Kidney epithelial cell (primary cell): Measurements from ENCODE around the gene PAK2. TPM values are rescaled to one million over a fixed set of nuclear protein-coding genes. Genes with fewer than 3 reads are reported as not detected.

ENCODE experiments used
- DNase-seq: peaks from one replicate; pipeline ENCODE4 v3.0.0-alpha.2; 2010; ENCODE audit warnings: low read depth
- H3K27me3 ChIP-seq: 2 replicates; pipeline ENCODE4 v1.6.0; 2011; ENCODE audit warnings: low read length; ENCODE audit not compliant: control insufficient read depth, insufficient read depth
- H3K36me3 ChIP-seq: 2 replicates; pipeline ENCODE4 v1.5.1; 2011; ENCODE audit warnings: low read length; ENCODE audit not compliant: control insufficient read depth, insufficient read depth
- H3K4me3 ChIP-seq: 2 replicates; pipeline ENCODE4 v1.5.1; 2011; ENCODE audit warnings: low read depth, mild to moderate bottlenecking, control low read depth, low read length
- total RNA-seq: library from RNA; depleted of rRNA; stranded (reverse); fragments of >200 nt; gene quantifications from 2 replicates; pipeline ENCODE4 v1.2.3, GENCODE V29; 2015
- TF ChIP-seq, protein P1 (sequence below): IDR thresholded peaks from 2 replicates; pipeline ENCODE4 v1.5.1; 2011; ENCODE audit warnings: mild to moderate bottlenecking, moderate library complexity, low read length, control low read depth, inconsistent platforms; ENCODE audit not compliant: insufficient read depth, poor library complexity, severe bottlenecking

Gene PAK2
- total RNA-seq, 1 donor from 2014 or later, result 50.6 TPM

GRCh38 chr3:196774191-196774820 lies 34.6 kb downstream of the PAK2 start:
- H3K36me3 ChIP-seq, result no peaks in the 10 kb centered on the region
- no peak overlapping the region for H3K4me3 ChIP-seq
- TF ChIP-seq, protein P1, sequence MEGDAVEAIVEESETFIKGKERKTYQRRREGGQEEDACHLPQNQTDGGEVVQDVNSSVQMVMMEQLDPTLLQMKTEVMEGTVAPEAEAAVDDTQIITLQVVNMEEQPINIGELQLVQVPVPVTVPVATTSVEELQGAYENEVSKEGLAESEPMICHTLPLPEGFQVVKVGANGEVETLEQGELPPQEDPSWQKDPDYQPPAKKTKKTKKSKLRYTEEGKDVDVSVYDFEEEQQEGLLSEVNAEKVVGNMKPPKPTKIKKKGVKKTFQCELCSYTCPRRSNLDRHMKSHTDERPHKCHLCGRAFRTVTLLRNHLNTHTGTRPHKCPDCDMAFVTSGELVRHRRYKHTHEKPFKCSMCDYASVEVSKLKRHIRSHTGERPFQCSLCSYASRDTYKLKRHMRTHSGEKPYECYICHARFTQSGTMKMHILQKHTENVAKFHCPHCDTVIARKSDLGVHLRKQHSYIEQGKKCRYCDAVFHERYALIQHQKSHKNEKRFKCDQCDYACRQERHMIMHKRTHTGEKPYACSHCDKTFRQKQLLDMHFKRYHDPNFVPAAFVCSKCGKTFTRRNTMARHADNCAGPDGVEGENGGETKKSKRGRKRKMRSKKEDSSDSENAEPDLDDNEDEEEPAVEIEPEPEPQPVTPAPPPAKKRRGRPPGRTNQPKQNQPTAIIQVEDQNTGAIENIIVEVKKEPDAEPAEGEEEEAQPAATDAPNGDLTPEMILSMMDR, result no peak
- no peaks in the 10 kb centered on the region for H3K27me3 ChIP-seq
- no peak for DNase-seq

DNA sequence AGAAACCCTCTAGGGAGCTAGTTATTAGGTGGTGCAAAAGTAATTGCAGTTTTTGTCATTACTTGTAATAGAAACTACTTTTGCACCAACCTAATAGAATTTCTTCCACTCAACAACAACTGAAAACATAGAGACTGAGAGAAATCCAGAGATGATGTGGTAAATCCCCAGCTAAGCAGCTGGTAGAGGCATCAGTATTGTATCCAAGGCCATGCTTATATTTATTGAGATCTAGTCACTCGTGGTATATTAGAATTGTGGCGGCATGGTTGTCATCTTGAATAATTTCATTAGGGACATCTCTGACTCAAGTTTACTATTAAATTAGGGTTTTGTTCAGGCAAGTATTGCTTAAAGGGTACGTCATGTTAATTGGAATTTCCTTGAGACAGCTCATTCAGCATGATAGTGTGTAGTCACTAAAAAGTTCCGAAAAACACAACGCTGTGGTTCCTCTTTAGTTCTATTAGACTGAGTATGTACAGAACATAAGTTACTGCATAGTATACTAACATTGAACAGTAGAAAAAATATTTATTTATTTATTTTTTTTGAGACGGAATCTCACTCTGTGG lies 35.3 kb downstream of the PAK2 start:
- no peaks in the 10 kb centered on the region for H3K27me3 ChIP-seq
- H3K4me3 ChIP-seq, result no peak overlapping the region
- DNase-seq, result no peak
- TF ChIP-seq, protein P1, result no peak
- no peaks in the 10 kb centered on the region for H3K36me3 ChIP-seq

DNA sequence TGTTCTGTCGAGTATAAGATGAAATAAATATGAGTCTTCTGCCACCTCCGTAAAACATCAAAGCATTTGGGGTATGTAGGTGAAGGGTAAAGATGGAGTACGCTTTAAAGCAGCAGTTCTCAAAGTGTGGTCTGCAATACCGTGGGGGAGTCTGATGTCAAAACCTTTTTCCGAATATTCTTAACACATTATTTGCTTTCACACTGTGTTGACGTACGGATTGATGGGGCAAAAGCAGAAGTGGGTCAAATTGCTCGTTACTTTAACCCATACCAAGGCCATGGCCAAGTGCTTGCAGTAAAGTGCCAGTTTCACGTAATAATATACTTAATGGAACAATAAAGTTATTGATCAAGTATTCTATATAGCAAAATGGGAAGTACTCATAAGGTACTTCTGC lies 36.3 kb downstream of the PAK2 start:
- H3K4me3 ChIP-seq, result no peak overlapping the region
- TF ChIP-seq, protein P1, result no peak
- no peaks in the 10 kb centered on the region for H3K27me3 ChIP-seq
- DNase-seq, result no peak
- no peaks in the 10 kb centered on the region for H3K36me3 ChIP-seq

DNA sequence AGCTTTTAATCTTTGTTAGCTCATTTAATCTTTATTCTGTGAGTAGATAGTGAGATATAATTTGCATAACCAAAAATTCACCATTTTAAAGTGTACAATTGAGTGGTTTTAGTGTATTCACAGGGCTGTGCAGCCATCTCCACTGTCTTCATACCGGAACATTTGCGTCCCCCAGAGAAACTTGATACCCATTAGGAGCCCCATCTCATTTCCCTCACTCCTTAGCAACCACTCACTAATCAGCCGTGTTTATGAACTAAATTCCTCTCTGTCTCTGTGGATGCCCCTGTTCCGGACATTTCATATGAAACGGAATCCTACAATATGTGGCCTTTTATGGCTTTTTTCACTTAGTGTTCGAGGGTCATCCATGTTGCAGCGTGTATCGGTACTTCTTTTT lies 38.2 kb downstream of the PAK2 start:
- no peak for DNase-seq
- TF ChIP-seq, protein P1, result no peak
- Histone ChIP-seq H3K36me3 (no peaks in the 10 kb centered on the region), H3K4me3 (no peak overlapping the region), H3K27me3 (no peaks in the 10 kb centered on the region)

GRCh38 chr3:196778755-196779154 lies 39.1 kb downstream of the PAK2 start:
- Histone ChIP-seq H3K27me3 (no peaks in the 10 kb centered on the region), H3K4me3 (no peak overlapping the region), H3K36me3 (no peaks in the 10 kb centered on the region)
- TF ChIP-seq, protein P1, result no peak
- peak; percentile 62 for DNase-seq

DNA sequence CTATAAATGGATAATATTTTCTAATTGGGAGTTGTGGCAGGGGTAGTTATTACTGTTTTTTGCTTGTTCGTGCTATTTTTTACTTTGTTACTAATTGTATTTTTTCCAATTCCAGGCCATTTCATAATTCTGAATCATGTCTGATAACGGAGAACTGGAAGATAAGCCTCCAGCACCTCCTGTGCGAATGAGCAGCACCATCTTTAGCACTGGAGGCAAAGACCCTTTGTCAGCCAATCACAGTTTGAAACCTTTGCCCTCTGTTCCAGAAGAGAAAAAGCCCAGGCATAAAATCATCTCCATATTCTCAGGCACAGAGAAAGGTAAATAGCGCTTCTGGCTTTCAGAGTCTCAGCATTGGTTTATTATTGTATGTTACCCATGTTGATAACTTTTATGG lies 42.9 kb downstream of the PAK2 start:
- DNase-seq, result no peak
- TF ChIP-seq, protein P1, result no peak
- H3K4me3 ChIP-seq, result no peak overlapping the region
- no peaks in the 10 kb centered on the region for H3K27me3 ChIP-seq
- no peaks in the 10 kb centered on the region for H3K36me3 ChIP-seq
